GM19023 (cell line): ENCODE data around the gene SERPINA3.
"Not testable (repeated sequence)": the region's sequence is repeated elsewhere in the genome, so short reads cannot be mapped to it uniquely, and the experiment has no call there.

ENCODE experiments used
- ATAC-seq: cut with Tn5 transposase; IDR thresholded peaks from one replicate; pipeline ENCODE4 v1.9.1; 2021; ENCODE audit warnings: mild to moderate bottlenecking, moderate library complexity; ENCODE audit not compliant: unreplicated experiment

SERPINA3 gene

GRCh38 chr14:94583557-94583956 lies 28.6 kb upstream of the SERPINA3 start:
- no peak for ATAC-seq

GRCh38 chr14:94584591-94585280 lies 27.5 kb upstream of the SERPINA3 start:
- no peak for ATAC-seq

- ATAC-seq: no peak
These were observed 25.6 kb upstream of the SERPINA3 start for GRCh38 chr14:94586635-94587034.

GRCh38 chr14:94588311-94588710 lies 23.9 kb upstream of the SERPINA3 start:
- no peak for ATAC-seq

GRCh38 chr14:94591073-94591472 lies 21.1 kb upstream of the SERPINA3 start:
- no peak for ATAC-seq

GRCh38 chr14:94591871-94592270 lies 20.3 kb upstream of the SERPINA3 start:
- ATAC-seq: no peak

- ATAC-seq: no peak
These were observed 19.7 kb upstream of the SERPINA3 start for GRCh38 chr14:94592457-94592856.

GRCh38 chr14:94593376-94593748 lies 18.8 kb upstream of the SERPINA3 start:
- no peak for ATAC-seq

- no peak for ATAC-seq
These were observed 18.3 kb upstream of the SERPINA3 start for GRCh38 chr14:94593749-94594431.

GRCh38 chr14:94594441-94594840 lies 17.8 kb upstream of the SERPINA3 start:
- no peak for ATAC-seq

- ATAC-seq: no peak
These were observed 16.3 kb upstream of the SERPINA3 start for GRCh38 chr14:94595912-94596311.

GRCh38 chr14:94596361-94596760 lies 15.8 kb upstream of the SERPINA3 start:
- no peak for ATAC-seq

- no peak for ATAC-seq
These were observed 14.4 kb upstream of the SERPINA3 start for GRCh38 chr14:94597788-94598187.

- ATAC-seq: no peak
These were observed 13.7 kb upstream of the SERPINA3 start for GRCh38 chr14:94598506-94598815.

- no peak for ATAC-seq
These were observed 13.2 kb upstream of the SERPINA3 start for GRCh38 chr14:94598816-94599655.

GRCh38 chr14:94599656-94600004 lies 12.6 kb upstream of the SERPINA3 start:
- no peak for ATAC-seq

GRCh38 chr14:94600148-94600545 lies 12.0 kb upstream of the SERPINA3 start:
- ATAC-seq: no peak

- no peak for ATAC-seq
These were observed 10.3 kb upstream of the SERPINA3 start for GRCh38 chr14:94601884-94602391.

GRCh38 chr14:94602722-94603121 lies 9.5 kb upstream of the SERPINA3 start:
- ATAC-seq: no peak

GRCh38 chr14:94605361-94605760 lies 6.8 kb upstream of the SERPINA3 start:
- no peak for ATAC-seq

GRCh38 chr14:94608966-94609365 lies 3.2 kb upstream of the SERPINA3 start:
- ATAC-seq: not testable (repeated sequence)

GRCh38 chr14:94611179-94611578 lies 1.0 kb upstream of the SERPINA3 start:
- no peak for ATAC-seq
